ENCODE measurements around the gene SPTSSA.

DNA sequence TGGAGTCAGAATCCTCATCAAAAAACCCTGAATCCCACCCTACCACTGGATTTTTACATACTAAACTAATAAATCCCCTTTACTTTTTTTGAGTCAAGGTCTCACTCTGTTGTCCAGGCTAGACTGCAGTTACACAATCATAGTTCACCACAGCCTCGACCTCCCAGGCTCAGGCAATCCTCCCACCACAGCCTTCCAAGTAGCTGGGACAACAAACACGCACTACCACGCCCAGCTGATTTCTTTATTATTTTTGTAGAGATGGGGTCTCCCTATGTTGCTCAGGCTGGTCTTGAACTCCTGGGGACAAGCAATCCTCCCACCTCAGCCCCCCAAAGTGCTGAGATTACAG lies 24.3 kb downstream of the SPTSSA start:
- TF ChIP-seq, protein P1, sequence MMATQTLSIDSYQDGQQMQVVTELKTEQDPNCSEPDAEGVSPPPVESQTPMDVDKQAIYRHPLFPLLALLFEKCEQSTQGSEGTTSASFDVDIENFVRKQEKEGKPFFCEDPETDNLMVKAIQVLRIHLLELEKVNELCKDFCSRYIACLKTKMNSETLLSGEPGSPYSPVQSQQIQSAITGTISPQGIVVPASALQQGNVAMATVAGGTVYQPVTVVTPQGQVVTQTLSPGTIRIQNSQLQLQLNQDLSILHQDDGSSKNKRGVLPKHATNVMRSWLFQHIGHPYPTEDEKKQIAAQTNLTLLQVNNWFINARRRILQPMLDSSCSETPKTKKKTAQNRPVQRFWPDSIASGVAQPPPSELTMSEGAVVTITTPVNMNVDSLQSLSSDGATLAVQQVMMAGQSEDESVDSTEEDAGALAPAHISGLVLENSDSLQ (IDR thresholded peaks at IDR 0.05), result no peak
- no peak for TF ChIP-seq FOXA1 (IDR thresholded peaks at IDR 0.05)
- no peak for TF ChIP-seq NFRKB (IDR thresholded peaks at IDR 0.05)
- TF ChIP-seq SP1 (IDR thresholded peaks at IDR 0.05), result no peak
- TF ChIP-seq L3MBTL2 (conservative IDR thresholded peaks at IDR 0.05), result no peak
- no peak for TF ChIP-seq TARDBP (IDR thresholded peaks at IDR 0.05)
